HTERT RPE-1 (cell line): ENCODE data around the gene PRKD1.

ENCODE experiments used
- in situ Hi-C: fragments of 300-500 bp; cut with MboI; formaldehyde crosslinking; loops from 4 replicates; pipeline ENCODE4 v1.14.3; 2020; ENCODE audit warnings: low sequenced_read_pairs

PRKD1 gene

GRCh38 chr14:29687071-29687765, 240.4 kb downstream of the PRKD1 start:
- in situ Hi-C loops, result no loop called here

GRCh38 chr14:29684926-29685325, 242.7 kb downstream of the PRKD1 start:
- in situ Hi-C loops, result no loop called here

- in situ Hi-C loops, result no loop called here
Observed at GRCh38 chr14:29682789-29683188, 244.9 kb downstream of the PRKD1 start.

GRCh38 chr14:29681316-29681715, 246.3 kb downstream of the PRKD1 start:
- in situ Hi-C loops, result no loop called here

- in situ Hi-C loops, result no loop called here
Observed at GRCh38 chr14:29674566-29675285, 252.9 kb downstream of the PRKD1 start.

GRCh38 chr14:29672831-29673230, 254.8 kb downstream of the PRKD1 start:
- in situ Hi-C loops, result no loop called here

GRCh38 chr14:29671034-29671433, 256.6 kb downstream of the PRKD1 start:
- in situ Hi-C loops, result no loop called here

GRCh38 chr14:29668201-29668600, 259.4 kb downstream of the PRKD1 start:
- in situ Hi-C loops, result no loop called here

GRCh38 chr14:29664515-29664914, 263.1 kb downstream of the PRKD1 start:
- in situ Hi-C loops, result no loop called here

- in situ Hi-C loops, result no loop called here
Observed at GRCh38 chr14:29663281-29663801, 264.3 kb downstream of the PRKD1 start.

GRCh38 chr14:29654901-29655550, 272.6 kb downstream of the PRKD1 start:
- in situ Hi-C loops, result no loop called here

GRCh38 chr14:29653303-29653702, 274.3 kb downstream of the PRKD1 start:
- in situ Hi-C loops, result no loop called here

GRCh38 chr14:29652571-29652970, 275.1 kb downstream of the PRKD1 start:
- in situ Hi-C loops, result no loop called here

- in situ Hi-C loops, result no loop called here
Observed at GRCh38 chr14:29650554-29651269, 276.9 kb downstream of the PRKD1 start.

- in situ Hi-C loops, result no loop called here
Observed at GRCh38 chr14:29649170-29649569, 278.5 kb downstream of the PRKD1 start.

- in situ Hi-C loops, result no loop called here
Observed at GRCh38 chr14:29648045-29648444, 279.6 kb downstream of the PRKD1 start.

- in situ Hi-C loops, result no loop called here
Observed at GRCh38 chr14:29645117-29645516, 282.5 kb downstream of the PRKD1 start.

GRCh38 chr14:29643433-29644211, 284.0 kb downstream of the PRKD1 start:
- in situ Hi-C loops, result no loop called here

- in situ Hi-C loops, result no loop called here
Observed at GRCh38 chr14:29637411-29637810, 290.2 kb downstream of the PRKD1 start.

- in situ Hi-C loops, result no loop called here
Observed at GRCh38 chr14:29636870-29637269, 290.8 kb downstream of the PRKD1 start.
